Progenitor cell of endocrine pancreas (in vitro differentiated cells): Measurements from ENCODE around the gene KCTD7. TPM values are rescaled to one million over a fixed set of nuclear protein-coding genes. Genes with fewer than 3 reads are reported as not detected.
A peak's percentile ranks its signal among the peaks of the same experiment; 100 is the strongest.
"Not testable (repeated sequence)": the region's sequence is repeated elsewhere in the genome, so short reads cannot be mapped to it uniquely, and the experiment has no call there.

Experiments
- DNase-seq: peaks from one replicate; pipeline ENCODE4 v3.0.0; 2021; ENCODE audit warnings: low spot score; ENCODE audit not compliant: unreplicated experiment
- H3K27ac Mint-ChIP-seq: 2 replicates; pipeline ENCODE4 v1.8.0; 2021; ENCODE audit warnings: mild to moderate bottlenecking, moderate library complexity, mixed read lengths
- H3K27me3 Mint-ChIP-seq: 2 replicates; pipeline ENCODE4 v1.8.0; 2021; ENCODE audit warnings: mixed read lengths
- H3K36me3 Mint-ChIP-seq: 2 replicates; pipeline ENCODE4 v1.8.0; 2022; ENCODE audit warnings: mixed read lengths; ENCODE audit not compliant: insufficient read depth
- H3K4me1 Mint-ChIP-seq: 2 replicates; pipeline ENCODE4 v1.8.0; 2021; ENCODE audit warnings: low read depth, mixed read lengths
- H3K4me3 Mint-ChIP-seq: 2 replicates; pipeline ENCODE4 v1.8.0; 2021; ENCODE audit warnings: low read depth, mild to moderate bottlenecking, moderate library complexity, mixed read lengths
- H3K9me3 Mint-ChIP-seq: 2 replicates; pipeline ENCODE4 v1.8.0; 2021; ENCODE audit warnings: low read depth, mixed read lengths
- CTCF ChIP-seq: fragments of 200-600 bp; sonication (generic); IDR thresholded peaks from one replicate; pipeline ENCODE4 v1.5.0; 2021; ENCODE audit warnings: antibody characterized with exemption, mild to moderate bottlenecking; ENCODE audit not compliant: unreplicated experiment
- total RNA-seq: library from RNA; stranded (reverse); gene quantifications from 2 replicates; pipeline ENCODE4 v1.2.1, GENCODE V29; 2021

The KCTD7 gene
- total RNA-seq, 1 donor from 2014 or later, result 8.5 TPM

DNA sequence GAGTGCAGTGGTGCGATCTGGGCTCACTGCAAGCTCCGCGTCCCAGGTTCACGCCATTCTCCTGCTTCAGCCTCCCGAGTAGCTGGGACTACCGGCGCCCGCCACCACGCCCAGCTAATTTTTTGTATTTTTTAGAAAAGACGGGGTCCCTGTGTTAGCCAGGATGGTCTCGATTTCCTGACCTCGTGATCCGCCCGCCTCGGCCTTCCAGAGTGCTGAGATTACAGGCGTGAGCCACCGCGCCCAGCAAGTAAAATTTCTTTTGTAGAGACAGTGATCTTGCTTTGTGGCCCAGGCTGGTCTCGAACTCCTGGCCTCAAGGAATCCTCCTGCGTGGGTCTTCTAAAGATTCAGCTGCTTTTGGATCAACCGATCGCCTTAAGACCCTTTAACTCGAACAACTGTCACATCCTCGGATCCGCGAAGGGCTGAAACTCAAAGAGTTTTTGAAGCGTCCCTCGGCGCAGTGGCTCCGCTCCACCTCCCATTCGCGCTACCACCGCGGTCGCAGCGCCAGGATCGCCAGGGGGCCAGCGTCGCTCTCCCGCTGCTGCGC, 25.1 kb downstream of the KCTD7 start:
- H3K9me3 Mint-ChIP-seq, H3K36me3 Mint-ChIP-seq, H3K4me1 Mint-ChIP-seq, H3K27me3 Mint-ChIP-seq, DNase-seq: not testable (repeated sequence)
- TF ChIP-seq CTCF, result peak; percentile 27
- peak overlapping the region; percentile 99 for H3K27ac Mint-ChIP-seq
- H3K4me3 Mint-ChIP-seq, result peak overlapping the region; percentile 96

DNA sequence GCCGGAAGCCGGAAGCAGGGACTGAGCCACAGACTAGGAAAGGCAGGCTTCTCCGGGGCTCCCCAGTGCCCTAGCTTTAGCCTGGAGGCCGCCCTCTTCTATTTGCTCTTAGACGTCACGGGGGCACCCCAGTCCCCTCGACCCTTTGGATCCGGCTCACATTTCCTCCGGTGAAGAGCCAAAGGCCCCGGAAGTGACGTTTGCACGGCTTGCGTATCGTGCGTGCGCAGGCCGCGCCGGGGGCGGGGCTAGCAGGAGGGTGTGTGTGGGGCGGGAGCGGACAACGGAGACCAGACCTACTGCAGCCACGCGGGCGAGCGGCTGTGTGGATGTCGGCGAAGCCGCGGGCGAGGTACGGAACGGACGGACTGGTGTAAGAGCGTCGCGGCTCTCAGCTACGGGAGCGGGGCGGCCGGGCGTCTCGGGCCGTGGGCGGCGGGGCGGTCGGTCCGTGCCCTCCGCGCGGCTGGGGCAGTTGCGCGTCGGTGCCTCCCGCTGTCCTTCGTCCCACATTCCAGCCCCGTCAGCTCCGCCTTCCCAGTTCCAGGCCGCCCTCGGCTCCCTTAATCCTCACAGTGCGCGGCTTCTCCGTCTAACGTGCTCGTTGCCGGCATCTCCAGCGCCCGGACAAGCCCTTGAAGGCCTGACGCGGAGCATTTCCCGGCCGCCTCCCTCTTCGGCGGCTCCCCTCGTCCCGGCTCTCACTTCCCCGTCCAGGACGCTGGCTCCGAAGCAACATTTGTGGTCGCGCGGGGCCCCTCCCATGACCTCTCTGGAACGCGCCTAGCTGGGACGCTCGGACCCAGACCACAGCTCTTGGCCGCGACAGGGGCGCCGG, 25.8 kb downstream of the KCTD7 start:
- DNase-seq, result peak; percentile 97
- peak overlapping the region; percentile 99 for H3K27ac Mint-ChIP-seq
- peaks cover 5% of the 10 kb centered on the region for H3K36me3 Mint-ChIP-seq
- peak overlapping the region; percentile 96 for H3K4me3 Mint-ChIP-seq
- TF ChIP-seq CTCF, result no peak
- no peaks in the 10 kb centered on the region for H3K9me3 Mint-ChIP-seq
- H3K4me1 Mint-ChIP-seq, result peaks cover 6% of the 10 kb centered on the region
- H3K27me3 Mint-ChIP-seq, result no peaks in the 10 kb centered on the region

GRCh38 chr7:66655113-66655806, 26.6 kb downstream of the KCTD7 start:
- peak overlapping the region; percentile 96 for H3K4me3 Mint-ChIP-seq
- peak; percentile 14 for TF ChIP-seq CTCF
- H3K27ac Mint-ChIP-seq, result peak overlapping the region; percentile 99
- not testable (repeated sequence) for H3K36me3 Mint-ChIP-seq, H3K4me1 Mint-ChIP-seq, H3K27me3 Mint-ChIP-seq, H3K9me3 Mint-ChIP-seq
- DNase-seq, result peak; percentile 23

DNA sequence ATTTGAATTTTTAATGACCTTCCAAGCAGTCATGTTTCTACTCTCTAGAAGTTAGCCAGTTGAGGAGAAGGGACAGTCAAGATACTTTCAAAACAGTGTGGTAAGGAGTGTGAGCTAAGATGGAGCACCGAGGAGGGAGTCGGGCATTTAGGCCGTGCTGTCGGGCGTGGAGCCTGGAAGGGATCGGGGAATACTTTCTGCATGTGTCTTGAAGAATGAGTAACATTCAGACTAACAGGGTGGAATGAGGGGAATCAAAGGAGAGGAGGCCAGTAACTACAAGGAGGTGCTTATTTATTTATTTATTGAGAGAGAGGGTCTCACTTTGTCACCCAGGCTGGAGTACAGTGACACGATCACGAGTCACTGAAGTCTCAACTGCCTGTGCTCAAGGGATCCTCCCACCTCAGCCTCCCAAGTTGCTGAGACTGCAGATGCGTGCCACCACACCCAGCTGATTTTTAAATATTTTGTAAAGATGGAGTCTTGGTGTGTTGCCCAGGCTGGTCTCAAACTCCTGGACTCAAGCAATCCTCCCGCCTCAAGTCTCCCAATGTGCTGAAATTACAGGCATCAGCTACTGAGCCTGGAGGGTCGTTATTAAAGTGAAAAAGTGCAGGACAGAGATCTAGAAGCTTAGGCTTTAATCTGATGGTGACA, 27.3 kb downstream of the KCTD7 start:
- H3K36me3 Mint-ChIP-seq, H3K27me3 Mint-ChIP-seq, H3K9me3 Mint-ChIP-seq, H3K4me1 Mint-ChIP-seq, DNase-seq: not testable (repeated sequence)
- Mint-ChIP-seq H3K4me3 (peak overlapping the region; percentile 96), H3K27ac (peak overlapping the region; percentile 69)

DNA sequence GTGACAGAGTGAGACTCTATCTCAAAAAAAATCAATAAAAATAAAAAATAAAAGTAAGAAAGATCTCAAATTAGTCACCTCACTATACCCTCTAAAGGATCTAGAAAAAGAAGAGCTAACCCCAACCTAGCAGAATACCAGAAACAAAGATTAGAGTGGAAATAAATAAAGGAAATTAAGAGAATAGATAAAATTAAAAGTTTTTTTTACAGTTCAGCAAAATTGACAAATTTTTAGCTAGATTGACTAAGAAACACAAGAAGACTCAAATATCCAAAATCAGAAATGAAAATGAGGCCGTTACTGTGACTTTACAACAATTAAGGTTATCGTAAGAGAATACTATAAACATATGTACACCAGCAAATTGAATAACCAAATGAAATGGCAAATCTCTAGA, 29.1 kb downstream of the KCTD7 start:
- no peaks in the 10 kb centered on the region for H3K27me3 Mint-ChIP-seq
- TF ChIP-seq CTCF, result no peak
- no peak for DNase-seq
- H3K4me1 Mint-ChIP-seq, result peaks cover 6% of the 10 kb centered on the region
- peaks cover 14% of the 10 kb centered on the region for H3K36me3 Mint-ChIP-seq
- peaks cover 5% of the 10 kb centered on the region for H3K9me3 Mint-ChIP-seq
- no peak overlapping the region for H3K4me3 Mint-ChIP-seq
- no peak overlapping the region for H3K27ac Mint-ChIP-seq
